ENCODE results near the gene FGD4.

DNA sequence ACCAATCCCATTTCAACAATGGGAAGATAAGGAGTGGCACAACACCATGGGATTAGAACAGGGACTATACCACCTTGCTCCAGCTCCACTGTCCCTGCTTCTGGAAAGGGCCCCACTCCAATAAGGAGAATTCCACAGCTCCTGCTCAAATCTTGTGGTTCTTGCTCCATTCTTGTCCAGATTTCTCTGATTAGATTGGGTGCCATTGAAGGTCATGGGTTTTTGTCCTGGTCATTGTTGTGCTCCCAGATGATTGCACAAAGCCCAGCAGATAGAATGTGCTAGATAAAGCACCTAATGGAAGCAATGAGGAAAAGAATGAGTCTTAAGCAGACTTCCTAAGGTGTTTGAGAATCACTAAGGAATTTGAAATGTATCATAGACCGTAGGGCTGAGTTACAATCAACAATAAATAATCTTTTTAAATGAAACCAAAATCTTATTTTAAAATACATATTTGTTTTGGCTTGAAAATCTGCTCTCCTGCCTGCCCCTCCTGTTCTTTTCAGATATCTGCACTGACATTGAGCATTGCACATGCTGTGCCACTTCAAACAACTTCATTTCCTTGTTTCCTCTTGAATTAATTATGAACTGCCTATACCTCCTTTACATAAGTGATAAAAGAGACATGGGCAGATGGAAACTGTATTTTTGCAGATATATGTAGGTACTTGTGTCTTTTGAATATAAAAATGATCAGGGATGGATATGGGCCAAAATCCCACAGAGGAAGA is 115.9 kb downstream of the FGD4 start:
- TF ChIP-seq EZH2phosphoT487 (IDR thresholded peaks at IDR 0.05; ENCODE audit: borderline replicate concordance), result no peak
- TF ChIP-seq, protein P1, sequence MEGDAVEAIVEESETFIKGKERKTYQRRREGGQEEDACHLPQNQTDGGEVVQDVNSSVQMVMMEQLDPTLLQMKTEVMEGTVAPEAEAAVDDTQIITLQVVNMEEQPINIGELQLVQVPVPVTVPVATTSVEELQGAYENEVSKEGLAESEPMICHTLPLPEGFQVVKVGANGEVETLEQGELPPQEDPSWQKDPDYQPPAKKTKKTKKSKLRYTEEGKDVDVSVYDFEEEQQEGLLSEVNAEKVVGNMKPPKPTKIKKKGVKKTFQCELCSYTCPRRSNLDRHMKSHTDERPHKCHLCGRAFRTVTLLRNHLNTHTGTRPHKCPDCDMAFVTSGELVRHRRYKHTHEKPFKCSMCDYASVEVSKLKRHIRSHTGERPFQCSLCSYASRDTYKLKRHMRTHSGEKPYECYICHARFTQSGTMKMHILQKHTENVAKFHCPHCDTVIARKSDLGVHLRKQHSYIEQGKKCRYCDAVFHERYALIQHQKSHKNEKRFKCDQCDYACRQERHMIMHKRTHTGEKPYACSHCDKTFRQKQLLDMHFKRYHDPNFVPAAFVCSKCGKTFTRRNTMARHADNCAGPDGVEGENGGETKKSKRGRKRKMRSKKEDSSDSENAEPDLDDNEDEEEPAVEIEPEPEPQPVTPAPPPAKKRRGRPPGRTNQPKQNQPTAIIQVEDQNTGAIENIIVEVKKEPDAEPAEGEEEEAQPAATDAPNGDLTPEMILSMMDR (conservative IDR thresholded peaks at IDR 0.05; ENCODE audit: low read length), result no peak
